Measurements from ENCODE around the gene ARVCF. TPM values are rescaled to one million over a fixed set of nuclear protein-coding genes. Genes with fewer than 3 reads are reported as not detected.

Gene ARVCF
- polyA plus RNA-seq, 1 donor from 2014 or later: 112 TPM

DNA sequence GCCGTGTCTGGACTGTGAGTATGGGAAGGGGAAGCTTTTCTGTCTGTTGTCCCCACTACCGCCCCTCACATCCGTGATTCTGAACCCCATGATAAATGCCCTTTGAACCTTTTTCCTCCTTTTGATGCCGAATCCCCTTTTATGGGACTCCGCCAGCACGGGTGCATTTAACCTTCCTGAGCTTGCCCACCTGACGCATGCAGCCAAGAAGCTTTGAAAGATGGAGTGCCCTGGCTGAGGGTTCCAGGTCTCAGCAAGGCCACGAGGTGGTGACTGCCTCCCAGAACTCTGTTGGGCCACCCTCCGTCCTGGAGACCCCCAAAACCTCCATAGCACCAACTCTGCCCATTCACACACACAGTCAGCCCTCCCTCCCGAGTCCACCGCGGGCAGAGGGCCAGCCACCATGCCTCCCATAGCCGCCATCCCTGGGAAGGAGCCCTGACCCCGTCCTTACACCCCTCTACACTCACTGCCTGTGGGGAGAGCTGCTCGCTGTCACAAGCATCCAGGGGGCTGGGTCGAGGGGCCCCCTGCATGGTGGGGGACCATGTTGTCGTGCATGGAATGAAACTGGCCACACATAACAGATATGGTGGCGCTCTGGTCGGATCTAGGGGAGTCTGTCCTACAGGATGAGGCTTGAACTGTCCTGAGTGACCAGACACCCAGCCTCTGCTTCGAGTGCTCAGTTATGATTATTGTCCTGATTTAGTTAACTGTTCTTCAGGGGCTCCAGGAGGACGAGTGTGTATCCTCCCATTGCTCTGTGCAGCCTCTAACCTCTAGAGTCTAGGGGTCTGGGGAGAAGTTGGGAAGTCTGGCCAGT lies 75.9 kb downstream of the ARVCF start:
- TF ChIP-seq RAD21 (conservative IDR thresholded peaks at IDR 0.05): no peak
- TF ChIP-seq EZH2 (IDR thresholded peaks at IDR 0.05; ENCODE audit: borderline replicate concordance, insufficient read depth, low read length, poor library complexity, severe bottlenecking): no peak
- no peak for TF ChIP-seq POLR2AphosphoS5 (IDR thresholded peaks at IDR 0.05)
- TF ChIP-seq, protein P1, sequence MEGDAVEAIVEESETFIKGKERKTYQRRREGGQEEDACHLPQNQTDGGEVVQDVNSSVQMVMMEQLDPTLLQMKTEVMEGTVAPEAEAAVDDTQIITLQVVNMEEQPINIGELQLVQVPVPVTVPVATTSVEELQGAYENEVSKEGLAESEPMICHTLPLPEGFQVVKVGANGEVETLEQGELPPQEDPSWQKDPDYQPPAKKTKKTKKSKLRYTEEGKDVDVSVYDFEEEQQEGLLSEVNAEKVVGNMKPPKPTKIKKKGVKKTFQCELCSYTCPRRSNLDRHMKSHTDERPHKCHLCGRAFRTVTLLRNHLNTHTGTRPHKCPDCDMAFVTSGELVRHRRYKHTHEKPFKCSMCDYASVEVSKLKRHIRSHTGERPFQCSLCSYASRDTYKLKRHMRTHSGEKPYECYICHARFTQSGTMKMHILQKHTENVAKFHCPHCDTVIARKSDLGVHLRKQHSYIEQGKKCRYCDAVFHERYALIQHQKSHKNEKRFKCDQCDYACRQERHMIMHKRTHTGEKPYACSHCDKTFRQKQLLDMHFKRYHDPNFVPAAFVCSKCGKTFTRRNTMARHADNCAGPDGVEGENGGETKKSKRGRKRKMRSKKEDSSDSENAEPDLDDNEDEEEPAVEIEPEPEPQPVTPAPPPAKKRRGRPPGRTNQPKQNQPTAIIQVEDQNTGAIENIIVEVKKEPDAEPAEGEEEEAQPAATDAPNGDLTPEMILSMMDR (IDR thresholded peaks at IDR 0.05; ENCODE audit: poor library complexity, severe bottlenecking): no peak
- TF ChIP-seq, protein P2, sequence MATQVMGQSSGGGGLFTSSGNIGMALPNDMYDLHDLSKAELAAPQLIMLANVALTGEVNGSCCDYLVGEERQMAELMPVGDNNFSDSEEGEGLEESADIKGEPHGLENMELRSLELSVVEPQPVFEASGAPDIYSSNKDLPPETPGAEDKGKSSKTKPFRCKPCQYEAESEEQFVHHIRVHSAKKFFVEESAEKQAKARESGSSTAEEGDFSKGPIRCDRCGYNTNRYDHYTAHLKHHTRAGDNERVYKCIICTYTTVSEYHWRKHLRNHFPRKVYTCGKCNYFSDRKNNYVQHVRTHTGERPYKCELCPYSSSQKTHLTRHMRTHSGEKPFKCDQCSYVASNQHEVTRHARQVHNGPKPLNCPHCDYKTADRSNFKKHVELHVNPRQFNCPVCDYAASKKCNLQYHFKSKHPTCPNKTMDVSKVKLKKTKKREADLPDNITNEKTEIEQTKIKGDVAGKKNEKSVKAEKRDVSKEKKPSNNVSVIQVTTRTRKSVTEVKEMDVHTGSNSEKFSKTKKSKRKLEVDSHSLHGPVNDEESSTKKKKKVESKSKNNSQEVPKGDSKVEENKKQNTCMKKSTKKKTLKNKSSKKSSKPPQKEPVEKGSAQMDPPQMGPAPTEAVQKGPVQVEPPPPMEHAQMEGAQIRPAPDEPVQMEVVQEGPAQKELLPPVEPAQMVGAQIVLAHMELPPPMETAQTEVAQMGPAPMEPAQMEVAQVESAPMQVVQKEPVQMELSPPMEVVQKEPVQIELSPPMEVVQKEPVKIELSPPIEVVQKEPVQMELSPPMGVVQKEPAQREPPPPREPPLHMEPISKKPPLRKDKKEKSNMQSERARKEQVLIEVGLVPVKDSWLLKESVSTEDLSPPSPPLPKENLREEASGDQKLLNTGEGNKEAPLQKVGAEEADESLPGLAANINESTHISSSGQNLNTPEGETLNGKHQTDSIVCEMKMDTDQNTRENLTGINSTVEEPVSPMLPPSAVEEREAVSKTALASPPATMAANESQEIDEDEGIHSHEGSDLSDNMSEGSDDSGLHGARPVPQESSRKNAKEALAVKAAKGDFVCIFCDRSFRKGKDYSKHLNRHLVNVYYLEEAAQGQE (IDR thresholded peaks at IDR 0.05; ENCODE audit: borderline replicate concordance): no peak
- no peak for TF ChIP-seq TAF1 (IDR thresholded peaks at IDR 0.05; ENCODE audit: low read depth)
- no peak for TF ChIP-seq EP300 (conservative IDR thresholded peaks at IDR 0.05; ENCODE audit: poor library complexity, severe bottlenecking)
- no peak for TF ChIP-seq SMC3 (conservative IDR thresholded peaks at IDR 0.05; ENCODE audit: poor library complexity)
- no peak for TF ChIP-seq MXI1 (conservative IDR thresholded peaks at IDR 0.05; ENCODE audit: poor library complexity, severe bottlenecking)
- H3K9me2 ChIP-seq (ENCODE audit: insufficient read depth, low read length): no peaks in the 10 kb centered on the region
- H3K9ac ChIP-seq (ENCODE audit: low read length): no peak overlapping the region
- no peak overlapping the region for H3K4me2 ChIP-seq (ENCODE audit: low read length)
- no peak overlapping the region for H3K27ac ChIP-seq (ENCODE audit: low read length)
- H4K20me1 ChIP-seq (ENCODE audit: insufficient read depth): no peaks in the 10 kb centered on the region
- H3F3A ChIP-seq (ENCODE audit: insufficient read depth, low read length, poor library complexity, severe bottlenecking): no peaks in the 10 kb centered on the region
- peak overlapping the region; percentile 59 for H3K4me3 ChIP-seq (ENCODE audit: low read length)
- H3K9me3 ChIP-seq (ENCODE audit: low read length): no peaks in the 10 kb centered on the region
- no peak overlapping the region for H2AFZ ChIP-seq (ENCODE audit: low read depth, low read length)
- no peaks in the 10 kb centered on the region for H3K79me2 ChIP-seq (replicated peaks; ENCODE audit: insufficient read depth, low read length)
- no peaks in the 10 kb centered on the region for H3K27me3 ChIP-seq (ENCODE audit: insufficient read depth, low read depth, low read length)
- H3K36me3 ChIP-seq (ENCODE audit: insufficient read depth, low read length): no peaks in the 10 kb centered on the region

DNA sequence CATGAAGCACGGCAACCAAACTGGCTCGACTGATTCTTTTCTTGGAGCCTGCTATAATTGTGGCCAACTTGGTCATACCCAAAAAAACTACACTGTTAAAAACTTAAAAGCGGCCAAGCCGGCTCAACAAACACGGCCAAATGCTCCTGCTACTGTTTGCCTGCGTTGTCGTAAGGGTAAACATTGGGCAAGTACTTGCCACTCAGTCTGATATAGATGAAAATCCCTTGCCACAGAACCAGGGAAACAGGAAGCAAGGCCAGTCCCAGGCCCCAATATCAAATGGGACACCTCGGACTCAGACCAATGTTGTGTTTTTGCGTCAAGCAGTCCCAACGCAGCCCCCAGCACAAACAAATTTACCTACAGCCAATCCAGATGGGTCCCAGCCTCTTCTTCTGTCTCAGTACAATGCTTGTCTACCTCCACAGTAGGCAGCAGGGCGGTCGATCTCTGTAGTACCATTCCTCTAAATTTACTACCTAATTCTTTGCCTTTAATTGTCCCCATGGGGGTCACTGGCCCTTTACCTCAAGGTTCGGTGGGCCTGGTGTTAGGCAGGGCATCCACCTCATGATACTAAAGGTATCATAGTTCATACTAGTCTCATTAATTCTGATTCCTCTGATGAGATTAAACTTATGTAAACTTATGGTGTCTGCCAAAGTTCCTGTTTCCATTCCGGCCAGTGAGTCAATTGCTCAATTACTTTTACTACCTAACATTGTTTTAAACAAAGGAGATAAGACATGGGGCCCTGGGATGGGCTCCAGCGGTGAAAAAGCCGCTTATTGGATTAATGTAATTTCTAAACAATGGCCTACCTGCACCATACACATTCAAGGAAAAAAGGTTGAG lies 78.8 kb downstream of the ARVCF start:
- H3K4me2 ChIP-seq (ENCODE audit: low read length): no peak overlapping the region
- TF ChIP-seq EZH2 (IDR thresholded peaks at IDR 0.05; ENCODE audit: borderline replicate concordance, insufficient read depth, low read length, poor library complexity, severe bottlenecking) (no peak), MXI1 (conservative IDR thresholded peaks at IDR 0.05; ENCODE audit: poor library complexity, severe bottlenecking) (no peak)
- H3K79me2 ChIP-seq (replicated peaks; ENCODE audit: insufficient read depth, low read length): no peaks in the 10 kb centered on the region
- no peak overlapping the region for H2AFZ ChIP-seq (ENCODE audit: low read depth, low read length)
- H3K27ac ChIP-seq (ENCODE audit: low read length): no peak overlapping the region
- no peaks in the 10 kb centered on the region for H3K9me3 ChIP-seq (ENCODE audit: low read length)
- H3K9me2 ChIP-seq (ENCODE audit: insufficient read depth, low read length): no peaks in the 10 kb centered on the region
- no peaks in the 10 kb centered on the region for H3K27me3 ChIP-seq (ENCODE audit: insufficient read depth, low read depth, low read length)
- H3F3A ChIP-seq (ENCODE audit: insufficient read depth, low read length, poor library complexity, severe bottlenecking): no peaks in the 10 kb centered on the region
- H4K20me1 ChIP-seq (ENCODE audit: insufficient read depth): no peaks in the 10 kb centered on the region
- H3K9ac ChIP-seq (ENCODE audit: low read length): no peak overlapping the region
- H3K36me3 ChIP-seq (ENCODE audit: insufficient read depth, low read length): no peaks in the 10 kb centered on the region
- H3K4me3 ChIP-seq (ENCODE audit: low read length): no peak overlapping the region

Measured in neural cell (in vitro differentiated cells).